Nephron (organoid): ENCODE results near the gene CAP2.
A peak's percentile ranks its signal among the peaks of the same experiment; 100 is the strongest.

Experiments used
- H3K27ac Mint-ChIP-seq, 3 experiments: 2 replicates each; pipeline ENCODE4 v1.8.0; 2020; ENCODE audit warnings: mixed read lengths in 3 of 3, mild to moderate bottlenecking in 2 of 3, moderate library complexity in 1 of 3
- H3K27me3 Mint-ChIP-seq: 2 replicates; pipeline ENCODE4 v1.8.0; 2021; ENCODE audit warnings: low read depth, mild to moderate bottlenecking, moderate library complexity, mixed read lengths
- H3K36me3 Mint-ChIP-seq: 2 replicates; pipeline ENCODE4 v1.8.0; 2020; ENCODE audit warnings: low read depth, mixed read lengths
- H3K4me1 Mint-ChIP-seq: 2 replicates; pipeline ENCODE4 v1.8.0; 2020; ENCODE audit warnings: mixed read lengths
- H3K4me3 Mint-ChIP-seq, 3 experiments: 2 replicates each; pipeline ENCODE4 v1.8.0; 2020; ENCODE audit warnings: mild to moderate bottlenecking in 3 of 3, mixed read lengths in 3 of 3, moderate library complexity in 2 of 3
- H3K9me3 Mint-ChIP-seq: 2 replicates; pipeline ENCODE4 v1.8.0; 2020; ENCODE audit warnings: mixed read lengths
- TF ChIP-seq, protein P1 (sequence below), 3 experiments: fragments of 200-600 bp; sonication (generic); IDR thresholded peaks; one replicate each; pipeline ENCODE4 v1.5.0; 2021; ENCODE audit warnings: antibody characterized with exemption in 3 of 3; ENCODE audit not compliant: unreplicated experiment in 3 of 3

Gene CAP2

DNA sequence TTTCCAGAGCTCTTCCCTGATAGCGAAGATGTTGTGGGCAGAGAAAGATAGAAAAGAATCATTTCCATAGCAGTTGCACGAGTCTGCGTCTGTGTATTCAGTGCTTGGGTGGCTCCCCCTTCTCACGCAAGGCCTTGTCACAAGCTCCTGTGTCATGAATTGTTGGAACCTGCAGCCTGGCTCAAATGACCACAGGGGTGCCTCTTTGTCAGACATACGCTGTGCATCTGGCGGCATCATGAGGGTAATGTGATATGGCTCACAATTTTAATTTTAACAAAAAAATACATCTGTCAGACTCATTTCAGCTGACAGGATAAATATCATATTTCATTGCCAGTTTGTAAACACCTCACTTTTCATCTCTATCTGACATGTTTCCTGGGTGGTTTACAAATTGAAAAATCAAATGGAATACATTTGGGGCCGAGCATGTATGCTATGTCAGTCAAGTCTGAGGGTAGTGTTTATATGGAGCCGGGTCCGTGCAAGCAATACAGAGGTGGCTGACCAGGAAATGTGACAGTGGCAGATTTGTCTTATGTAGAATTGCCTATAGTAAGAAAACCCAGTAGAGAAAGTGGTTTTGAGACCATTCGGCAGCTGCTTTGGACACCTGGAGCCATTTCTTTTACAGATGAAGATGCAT lies 90.9 kb downstream of the CAP2 start:
- Mint-ChIP-seq H3K4me3 (peak overlapping the region in 1 of 3 experiments; percentile 17), H3K27ac (peak overlapping the region; percentile 42 to 71 (median 49)), H3K36me3 (no peaks in the 10 kb centered on the region), H3K9me3 (no peaks in the 10 kb centered on the region), H3K27me3 (peaks cover 11% of the 10 kb centered on the region), H3K4me1 (peaks cover 50% of the 10 kb centered on the region)
- TF ChIP-seq, protein P1, sequence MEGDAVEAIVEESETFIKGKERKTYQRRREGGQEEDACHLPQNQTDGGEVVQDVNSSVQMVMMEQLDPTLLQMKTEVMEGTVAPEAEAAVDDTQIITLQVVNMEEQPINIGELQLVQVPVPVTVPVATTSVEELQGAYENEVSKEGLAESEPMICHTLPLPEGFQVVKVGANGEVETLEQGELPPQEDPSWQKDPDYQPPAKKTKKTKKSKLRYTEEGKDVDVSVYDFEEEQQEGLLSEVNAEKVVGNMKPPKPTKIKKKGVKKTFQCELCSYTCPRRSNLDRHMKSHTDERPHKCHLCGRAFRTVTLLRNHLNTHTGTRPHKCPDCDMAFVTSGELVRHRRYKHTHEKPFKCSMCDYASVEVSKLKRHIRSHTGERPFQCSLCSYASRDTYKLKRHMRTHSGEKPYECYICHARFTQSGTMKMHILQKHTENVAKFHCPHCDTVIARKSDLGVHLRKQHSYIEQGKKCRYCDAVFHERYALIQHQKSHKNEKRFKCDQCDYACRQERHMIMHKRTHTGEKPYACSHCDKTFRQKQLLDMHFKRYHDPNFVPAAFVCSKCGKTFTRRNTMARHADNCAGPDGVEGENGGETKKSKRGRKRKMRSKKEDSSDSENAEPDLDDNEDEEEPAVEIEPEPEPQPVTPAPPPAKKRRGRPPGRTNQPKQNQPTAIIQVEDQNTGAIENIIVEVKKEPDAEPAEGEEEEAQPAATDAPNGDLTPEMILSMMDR (IDR thresholded peaks at IDR 0.05; ENCODE audit: unreplicated experiment in 3 of 3): no peak

DNA sequence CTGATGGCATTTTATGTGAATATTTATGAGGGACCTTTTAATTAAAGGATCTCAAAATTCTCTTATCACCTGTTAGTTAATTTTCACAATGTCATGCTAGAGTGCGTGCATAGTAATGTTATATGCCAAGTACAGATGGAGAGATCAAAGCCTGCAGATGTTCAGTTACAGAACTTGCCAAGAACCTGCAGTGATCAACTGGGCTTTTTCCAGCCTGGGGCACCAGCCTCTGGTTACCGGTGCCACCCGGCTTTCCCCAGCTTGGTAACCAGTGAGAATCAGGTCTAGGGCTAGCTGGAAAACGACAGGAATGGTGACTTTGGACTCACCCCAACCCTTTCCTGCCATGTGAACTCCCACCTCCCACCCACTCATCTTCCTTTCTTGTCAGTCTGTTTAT lies 91.8 kb downstream of the CAP2 start:
- H3K9me3 Mint-ChIP-seq: no peaks in the 10 kb centered on the region
- TF ChIP-seq, protein P1 (IDR thresholded peaks at IDR 0.05; ENCODE audit: unreplicated experiment in 3 of 3): no peak
- peaks cover 11% of the 10 kb centered on the region for H3K27me3 Mint-ChIP-seq
- peaks cover 52% of the 10 kb centered on the region for H3K4me1 Mint-ChIP-seq
- no peaks in the 10 kb centered on the region for H3K36me3 Mint-ChIP-seq
- peak overlapping the region in 2 of 3 experiments; percentile 12 to 49 for H3K27ac Mint-ChIP-seq
- H3K4me3 Mint-ChIP-seq: no peak overlapping the region

DNA sequence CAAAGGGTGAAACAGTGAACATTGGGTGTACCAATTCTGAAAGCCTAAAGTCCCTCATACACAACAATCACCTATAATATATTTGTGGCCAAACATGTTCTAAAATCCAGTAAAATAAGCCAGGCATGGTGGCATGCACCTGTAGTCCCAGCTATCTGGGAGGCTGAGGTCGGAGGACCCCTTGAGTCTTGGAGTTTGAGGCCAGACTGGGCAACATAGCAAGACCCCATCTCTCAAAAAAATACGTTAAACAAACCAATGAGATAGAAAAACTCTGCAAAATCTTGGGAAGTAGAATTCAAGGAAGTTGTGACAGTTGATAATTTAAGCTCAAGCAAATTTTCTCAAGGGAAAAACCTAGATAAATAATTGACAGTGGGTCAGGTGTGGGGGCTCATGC lies 92.6 kb downstream of the CAP2 start:
- peaks cover 11% of the 10 kb centered on the region for H3K27me3 Mint-ChIP-seq
- no peaks in the 10 kb centered on the region for H3K9me3 Mint-ChIP-seq
- TF ChIP-seq, protein P1 (IDR thresholded peaks at IDR 0.05; ENCODE audit: unreplicated experiment in 3 of 3): no peak
- no peak overlapping the region for H3K27ac Mint-ChIP-seq
- no peak overlapping the region for H3K4me3 Mint-ChIP-seq
- peaks cover 60% of the 10 kb centered on the region for H3K4me1 Mint-ChIP-seq
- H3K36me3 Mint-ChIP-seq: no peaks in the 10 kb centered on the region

DNA sequence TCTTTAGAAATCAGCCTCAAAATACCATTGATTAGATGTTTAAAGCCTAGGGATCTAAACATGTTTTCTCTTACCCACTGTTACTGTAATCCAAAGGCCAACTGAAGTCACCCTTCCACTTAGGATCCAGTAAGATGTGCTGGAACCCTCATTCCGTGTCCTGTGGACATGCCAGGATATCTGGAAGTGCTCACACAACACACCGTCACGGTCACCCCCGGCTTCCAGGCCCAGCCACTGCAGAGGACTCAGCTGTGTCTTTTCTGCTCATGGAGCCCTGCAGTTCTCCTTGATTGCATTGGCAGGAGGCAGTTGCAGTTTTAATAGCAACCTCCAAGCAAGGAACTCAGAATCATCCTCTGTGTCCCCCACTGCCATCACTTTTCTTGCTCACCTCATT lies 93.3 kb downstream of the CAP2 start:
- TF ChIP-seq, protein P1 (IDR thresholded peaks at IDR 0.05; ENCODE audit: unreplicated experiment in 3 of 3): no peak
- Mint-ChIP-seq H3K27me3 (peaks cover 11% of the 10 kb centered on the region), H3K4me1 (peaks cover 64% of the 10 kb centered on the region), H3K4me3 (no peak overlapping the region), H3K9me3 (no peaks in the 10 kb centered on the region), H3K36me3 (no peaks in the 10 kb centered on the region), H3K27ac (no peak overlapping the region)

DNA sequence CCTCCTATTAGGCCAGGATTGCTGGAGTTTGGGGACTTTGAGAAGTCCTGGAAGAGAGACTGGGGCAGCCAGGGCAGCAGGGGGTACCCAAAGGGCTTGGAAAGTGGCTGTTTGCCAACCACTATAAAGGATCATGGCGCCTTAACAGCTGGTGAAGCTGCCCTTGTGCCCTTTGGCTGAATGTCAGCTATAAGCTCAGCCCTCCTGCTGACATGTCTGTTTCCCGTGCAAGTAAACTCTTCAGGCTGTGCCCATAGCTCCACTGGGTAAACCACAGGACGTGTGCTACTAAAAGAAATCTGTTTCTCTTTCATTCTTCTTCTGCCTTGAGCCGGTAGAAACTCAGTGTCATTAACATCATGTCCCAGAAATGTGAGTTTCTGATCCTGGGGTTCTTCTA lies 97.3 kb downstream of the CAP2 start:
- H3K36me3 Mint-ChIP-seq: no peaks in the 10 kb centered on the region
- H3K27ac Mint-ChIP-seq: peak overlapping the region; percentile 49 to 85 (median 60)
- H3K27me3 Mint-ChIP-seq: peaks cover 5% of the 10 kb centered on the region
- H3K9me3 Mint-ChIP-seq: no peaks in the 10 kb centered on the region
- peaks cover 71% of the 10 kb centered on the region for H3K4me1 Mint-ChIP-seq
- H3K4me3 Mint-ChIP-seq: no peak overlapping the region
- TF ChIP-seq, protein P1 (IDR thresholded peaks at IDR 0.05; ENCODE audit: unreplicated experiment in 3 of 3): no peak
